Measurements from ENCODE around the gene TARBP2.
A peak's percentile ranks its signal among the peaks of the same experiment; 100 is the strongest.

Gene TARBP2

DNA sequence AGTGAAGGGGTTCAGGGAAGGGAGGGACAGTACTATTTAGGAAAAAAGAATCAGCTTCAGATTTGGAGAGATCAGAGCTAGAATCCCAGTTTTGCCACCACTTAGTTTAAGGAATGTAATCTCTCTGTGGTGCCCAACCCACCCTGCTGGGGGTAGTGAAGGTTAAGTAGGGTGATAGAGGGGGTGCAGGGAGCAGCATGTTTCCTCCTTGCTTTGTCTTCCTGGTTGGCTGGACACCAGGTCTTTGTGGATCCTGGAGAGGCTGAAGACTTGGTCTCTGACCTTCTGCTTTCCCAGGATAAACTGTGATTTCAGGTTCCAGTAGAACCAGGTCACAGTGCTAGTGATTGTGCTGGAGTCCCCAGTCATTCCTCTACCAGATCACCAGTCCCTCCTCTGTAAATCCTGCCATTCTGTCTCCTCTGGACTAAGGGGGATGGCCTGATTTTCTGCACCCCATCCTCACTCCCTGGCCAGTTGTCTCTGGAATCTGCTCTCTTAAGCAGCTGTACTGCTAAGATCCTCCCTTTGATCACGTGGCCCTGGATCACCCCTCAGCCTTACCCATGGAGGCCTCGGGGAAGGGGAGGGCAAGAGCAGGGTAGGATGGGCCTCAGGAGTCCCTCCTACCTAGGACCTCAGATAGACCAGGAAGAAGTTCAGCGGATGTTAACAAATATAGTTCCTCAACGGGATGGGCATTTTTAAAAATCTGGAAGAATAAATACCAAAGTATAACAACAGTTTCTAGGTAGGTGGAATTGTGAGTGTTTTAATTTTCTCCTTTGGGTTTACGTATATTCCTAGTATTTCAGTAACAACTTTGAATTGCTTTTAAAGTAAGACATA, 5.0 kb upstream of the TARBP2 start:
- TF ChIP-seq POLR2A (IDR thresholded peaks at IDR 0.05; ENCODE audit: low read depth, low read length): no peak
- FAIRE-seq (no peak), DNase-seq (ENCODE audit: insufficient read length, low spot score) (peak; percentile 45)

- FAIRE-seq: no peak
- DNase-seq (ENCODE audit: insufficient read length, low spot score): no peak
- no peak for TF ChIP-seq POLR2A (IDR thresholded peaks at IDR 0.05; ENCODE audit: low read depth, low read length)
Measured at GRCh38 chr12:53496752-53497032, 4.4 kb upstream of the TARBP2 start.

- no peak for DNase-seq (ENCODE audit: insufficient read length, low spot score)
- TF ChIP-seq POLR2A (IDR thresholded peaks at IDR 0.05; ENCODE audit: low read depth, low read length): no peak
- no peak for FAIRE-seq
Measured at GRCh38 chr12:53497461-53497860, 3.6 kb upstream of the TARBP2 start.

DNA sequence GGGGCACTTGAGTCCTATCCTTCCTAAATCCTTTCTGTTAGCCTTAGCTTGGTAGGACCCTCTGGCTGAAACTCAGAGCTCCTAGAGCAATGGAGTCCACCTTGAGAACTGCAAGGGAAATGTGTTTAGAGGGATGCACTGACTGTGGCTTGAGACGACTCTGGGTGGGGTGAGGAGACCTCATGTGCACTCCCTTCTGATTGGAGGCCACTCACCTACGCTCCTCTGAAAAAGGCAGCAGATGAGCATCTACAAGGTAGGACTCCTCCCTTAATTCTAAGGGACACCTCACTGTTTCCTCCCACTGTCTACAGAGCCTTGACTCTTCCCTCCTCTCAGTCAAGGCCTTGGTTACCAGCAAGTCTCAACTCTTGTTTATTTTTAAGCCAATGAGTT, 2.9 kb upstream of the TARBP2 start:
- TF ChIP-seq POLR2A (IDR thresholded peaks at IDR 0.05; ENCODE audit: low read depth, low read length): no peak
- DNase-seq (ENCODE audit: insufficient read length, low spot score) (no peak), FAIRE-seq (no peak)

DNA sequence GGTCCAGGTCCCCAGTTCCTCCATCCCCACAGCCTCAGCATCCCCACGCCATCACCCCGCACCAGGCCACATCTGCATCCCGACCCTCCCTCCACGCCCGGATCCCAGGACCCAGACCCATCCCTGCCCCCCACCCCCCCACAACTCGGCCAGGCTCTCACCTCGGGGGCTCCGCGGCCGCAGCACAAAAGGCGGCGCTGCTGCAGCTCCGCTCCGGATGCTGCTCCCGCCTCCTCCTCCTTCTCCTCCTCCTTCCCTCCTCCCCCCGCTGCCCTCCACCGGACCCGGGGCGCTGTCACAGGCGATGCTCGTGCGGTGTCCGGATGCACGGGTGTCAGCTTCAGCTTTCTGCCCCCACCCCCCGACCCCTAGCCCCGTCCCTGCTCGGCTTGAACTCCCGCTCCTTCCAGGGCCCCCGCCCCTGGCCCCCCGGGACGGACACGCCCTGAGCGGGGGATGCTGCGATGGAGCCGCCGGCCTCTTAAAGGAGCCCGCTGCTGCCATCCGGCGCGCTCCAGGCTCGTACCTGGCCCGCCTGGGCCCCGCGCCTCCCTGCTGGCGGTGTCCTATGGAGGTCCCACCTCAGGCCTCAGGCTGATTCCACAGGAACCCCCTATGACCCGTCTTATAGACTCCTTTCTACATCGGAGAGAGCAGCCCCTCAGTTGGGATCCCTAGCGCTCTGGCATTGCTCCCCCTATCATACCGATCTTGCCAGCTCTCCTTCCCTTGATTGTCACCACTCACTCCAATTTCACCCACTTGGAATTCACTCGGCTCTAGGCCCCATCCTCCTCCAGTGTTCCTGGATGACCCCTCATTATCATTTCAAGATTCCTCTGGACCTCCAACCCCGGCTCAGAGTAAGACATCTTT, 1.6 kb upstream of the TARBP2 start, which contains the start of gene MAP3K12:
Gene MAP3K12 (minus strand): TSS at position 193 of the 876 bp plus-strand sequence. CDS start 12,067 bp downstream, outside the sequence.
- TF ChIP-seq POLR2A (IDR thresholded peaks at IDR 0.05; ENCODE audit: low read depth, low read length): peak; percentile 57
- DNase-seq (ENCODE audit: insufficient read length, low spot score): no peak
- no peak for FAIRE-seq

- FAIRE-seq: no peak
Measured at GRCh38 chr12:53500142-53500775, 824 bp upstream of the TARBP2 start.

GRCh38 chr12:53501615-53502181, 615 bp downstream of the TARBP2 start:
- no peak for FAIRE-seq
- no peak for DNase-seq (ENCODE audit: insufficient read length, low spot score)
- TF ChIP-seq POLR2A (IDR thresholded peaks at IDR 0.05; ENCODE audit: low read depth, low read length): no peak

More at GRCh38 chr12:53500142-53500775, 824 bp upstream of the TARBP2 start:
- peak; percentile 45; the same call in 1 of the 2 replicates for TF ChIP-seq POLR2A (IDR thresholded peaks at IDR 0.05; ENCODE audit: low read depth, low read length)
- DNase-seq (ENCODE audit: insufficient read length, low spot score): no peak

DNA sequence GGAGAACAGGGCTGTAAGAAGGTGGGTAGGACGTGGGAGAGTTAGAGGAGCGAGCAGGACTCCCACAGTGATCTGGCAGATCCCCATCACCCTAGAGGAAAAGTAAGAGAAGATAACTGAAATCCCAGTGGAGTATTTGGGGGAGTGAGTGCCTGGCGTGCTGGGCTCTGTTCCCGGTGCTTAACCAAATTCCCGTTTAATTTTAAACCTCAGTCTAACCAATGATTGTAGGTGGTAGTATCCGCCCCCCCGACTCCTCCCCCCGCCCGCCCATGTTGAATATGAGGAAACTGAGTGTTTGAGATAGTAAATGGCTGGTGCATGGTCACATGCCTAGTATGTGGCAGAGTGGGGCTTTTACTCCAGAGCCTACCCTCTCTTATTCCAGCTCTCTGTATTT, 1.2 kb downstream of the TARBP2 start:
- FAIRE-seq (no peak), DNase-seq (ENCODE audit: insufficient read length, low spot score) (no peak)

DNA sequence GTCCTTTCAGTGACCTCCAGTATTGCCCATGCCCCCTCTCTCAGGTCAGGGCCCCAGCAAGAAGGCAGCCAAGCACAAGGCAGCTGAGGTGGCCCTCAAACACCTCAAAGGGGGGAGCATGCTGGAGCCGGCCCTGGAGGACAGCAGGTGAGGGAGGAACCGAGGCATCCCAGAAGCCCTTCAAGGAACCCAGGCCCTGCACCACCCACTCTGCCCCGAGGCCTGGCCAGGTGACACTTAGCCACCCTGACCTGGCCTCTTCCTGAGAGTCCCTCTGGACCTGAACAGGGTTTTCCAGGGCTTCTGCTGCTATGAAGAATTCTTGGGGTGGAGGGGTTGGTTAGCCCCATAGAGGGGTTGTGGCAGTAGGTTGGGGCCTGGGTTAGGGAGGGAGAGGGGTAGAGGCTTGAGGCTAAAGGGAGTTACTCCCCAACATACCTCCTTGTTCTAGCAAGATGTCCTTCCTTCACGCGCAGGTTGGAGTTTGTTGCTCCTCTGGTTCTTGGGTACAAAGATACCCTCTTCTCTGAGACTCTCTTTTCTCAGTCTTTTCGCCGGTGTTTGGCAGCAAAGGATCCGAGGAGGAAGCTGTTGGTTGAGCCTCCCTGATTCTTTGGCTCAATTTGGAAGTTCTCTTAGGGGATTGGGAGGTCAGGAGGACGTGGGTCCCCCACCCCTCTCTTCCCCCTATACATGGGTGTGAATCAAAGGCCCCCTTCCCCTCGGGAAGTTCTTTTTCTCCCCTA, 2.1 kb downstream of the TARBP2 start:
- no peak for TF ChIP-seq POLR2A (IDR thresholded peaks at IDR 0.05; ENCODE audit: low read depth, low read length)
- no peak for FAIRE-seq
- no peak for DNase-seq (ENCODE audit: insufficient read length, low spot score)

More for the DNA sequence above, 1.2 kb downstream of the TARBP2 start:
- TF ChIP-seq POLR2A (IDR thresholded peaks at IDR 0.05; ENCODE audit: low read depth, low read length): no peak

DNA sequence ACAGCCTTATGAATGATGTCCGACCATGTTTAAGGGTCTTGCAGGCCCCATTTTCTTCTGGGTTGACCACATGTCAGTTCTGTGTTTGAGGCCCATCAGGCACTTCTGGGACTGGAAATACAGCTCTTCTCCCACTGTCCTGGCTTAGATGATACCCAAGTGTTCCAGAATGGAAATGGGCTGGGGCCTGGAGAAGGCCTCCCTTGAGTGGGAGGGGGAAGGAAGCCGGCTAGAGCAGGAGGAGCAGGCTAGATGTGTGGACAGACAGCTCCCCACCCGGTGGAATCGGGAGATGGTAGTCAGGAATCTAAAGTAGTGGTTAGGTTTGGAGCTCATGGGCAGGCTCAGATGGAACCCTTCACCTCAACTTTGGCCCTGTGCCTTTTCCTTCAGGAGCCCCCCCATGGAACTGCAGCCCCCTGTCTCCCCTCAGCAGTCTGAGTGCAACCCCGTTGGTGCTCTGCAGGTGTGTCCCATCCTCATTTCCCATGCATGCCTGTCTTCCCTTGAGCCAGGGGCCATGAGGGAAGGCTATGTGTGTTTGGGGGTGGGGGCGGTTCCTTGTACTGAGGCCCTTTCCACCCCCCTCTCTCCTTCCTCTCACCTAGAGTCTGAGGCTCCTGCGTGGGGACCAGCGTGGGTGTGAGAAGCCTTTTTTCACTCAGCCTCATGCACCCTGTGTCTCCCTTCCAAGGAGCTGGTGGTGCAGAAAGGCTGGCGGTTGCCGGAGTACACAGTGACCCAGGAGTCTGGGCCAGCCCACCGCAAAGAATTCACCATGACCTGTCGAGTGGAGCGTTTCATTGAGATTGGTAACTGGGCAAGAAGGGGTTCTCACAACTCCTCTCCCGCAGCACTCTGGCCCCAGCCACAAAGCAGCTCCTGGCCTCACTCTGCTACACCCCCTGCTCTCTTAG, 3.2 kb downstream of the TARBP2 start:
- TF ChIP-seq POLR2A (IDR thresholded peaks at IDR 0.05; ENCODE audit: low read depth, low read length): no peak
- FAIRE-seq: no peak
- no peak for DNase-seq (ENCODE audit: insufficient read length, low spot score)

DNA sequence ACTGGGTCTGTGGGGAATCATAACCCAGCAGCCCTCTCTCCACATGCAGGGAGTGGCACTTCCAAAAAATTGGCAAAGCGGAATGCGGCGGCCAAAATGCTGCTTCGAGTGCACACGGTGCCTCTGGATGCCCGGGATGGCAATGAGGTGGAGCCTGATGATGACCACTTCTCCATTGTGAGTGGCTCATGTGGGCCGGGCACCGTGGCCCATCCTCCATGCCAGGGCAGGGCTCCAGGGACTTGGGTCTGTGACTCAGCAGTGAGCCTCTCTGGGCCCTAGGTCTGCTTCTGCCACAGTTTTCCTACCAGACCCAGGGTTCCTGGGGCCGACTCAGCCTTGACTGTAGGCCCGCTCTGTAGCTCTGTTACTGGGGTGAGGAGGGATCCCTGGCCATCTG, 4.0 kb downstream of the TARBP2 start:
- FAIRE-seq (no peak), DNase-seq (ENCODE audit: insufficient read length, low spot score) (peak; percentile 60)
- no peak for TF ChIP-seq POLR2A (IDR thresholded peaks at IDR 0.05; ENCODE audit: low read depth, low read length)

Measured in H54 (cell line).